GM10847 (cell line): Measurements from ENCODE around the gene COMMD3.

Experiments
- POLR2A ChIP-seq: IDR thresholded peaks from 2 replicates; pipeline ENCODE4 v1.6.1; 2011; ENCODE audit not compliant: insufficient read length; ENCODE audit errors: extremely low read depth

Gene COMMD3

DNA sequence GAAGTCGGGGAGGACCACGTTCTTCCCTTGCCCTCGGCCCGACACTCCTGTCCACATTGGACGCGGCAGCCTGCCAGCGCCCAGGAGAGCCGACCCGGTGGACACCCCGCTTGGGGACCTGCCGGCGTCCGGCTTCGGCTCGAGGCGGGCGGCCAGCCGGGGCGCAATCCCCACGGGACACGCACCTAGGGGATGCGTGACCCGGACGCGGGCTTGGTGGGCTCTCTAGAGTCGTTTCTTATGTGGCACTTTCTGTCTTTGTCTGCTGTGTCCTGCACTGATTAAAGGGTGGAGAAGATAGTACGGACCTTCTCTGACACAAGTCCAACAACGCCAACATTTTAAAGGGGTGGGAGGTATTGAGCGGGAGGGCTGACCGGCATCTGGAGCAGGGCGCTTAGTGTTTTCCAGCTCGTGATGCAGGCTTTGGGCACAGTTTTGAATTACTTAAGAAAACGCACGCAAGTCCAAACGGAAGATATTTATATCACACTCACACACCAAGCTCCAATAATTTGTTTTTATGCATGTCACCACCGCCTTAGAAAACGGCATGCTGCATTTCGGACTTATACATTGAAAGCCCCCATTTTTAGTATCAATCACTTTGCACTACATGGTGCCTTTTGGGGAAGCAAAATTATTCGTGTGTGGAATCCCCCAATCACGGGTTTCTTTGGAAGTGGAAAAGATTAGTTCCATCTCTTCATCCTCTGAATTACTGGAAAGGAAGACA is 25.2 kb downstream of the COMMD3 start:
- no peak for TF ChIP-seq POLR2A

DNA sequence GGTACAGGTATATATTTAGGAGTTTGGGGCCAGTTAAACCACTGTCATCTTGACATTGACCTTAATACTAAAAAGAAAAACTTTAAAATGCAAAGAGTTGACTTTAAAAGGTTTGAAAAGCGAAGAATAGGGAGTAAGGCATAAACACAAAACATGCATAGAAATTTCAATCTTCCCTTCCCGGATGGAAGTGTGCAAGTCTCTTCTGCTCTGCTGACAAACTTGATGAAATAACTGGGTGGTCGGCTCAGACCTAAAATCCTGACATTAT is 25.7 kb downstream of the COMMD3 start:
- no peak for TF ChIP-seq POLR2A

DNA sequence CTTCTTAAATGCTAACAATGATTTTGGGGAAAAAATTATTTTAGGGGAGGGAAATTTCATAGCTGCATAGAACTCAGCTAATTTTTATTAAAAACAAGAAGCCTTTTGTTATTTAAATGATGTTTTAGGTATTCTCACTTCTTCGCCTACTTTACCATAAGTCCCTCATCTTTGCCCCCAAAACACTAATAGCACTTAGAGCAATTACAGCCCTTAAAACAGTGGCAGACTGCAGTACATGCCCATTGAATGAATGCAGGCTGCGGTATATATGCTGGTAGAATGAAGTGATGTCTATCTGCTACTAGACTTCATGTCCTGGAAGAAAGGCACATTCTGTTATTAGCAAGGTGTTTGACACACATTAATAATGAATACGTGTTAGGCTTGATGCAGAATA is 26.2 kb downstream of the COMMD3 start:
- no peak for TF ChIP-seq POLR2A

DNA sequence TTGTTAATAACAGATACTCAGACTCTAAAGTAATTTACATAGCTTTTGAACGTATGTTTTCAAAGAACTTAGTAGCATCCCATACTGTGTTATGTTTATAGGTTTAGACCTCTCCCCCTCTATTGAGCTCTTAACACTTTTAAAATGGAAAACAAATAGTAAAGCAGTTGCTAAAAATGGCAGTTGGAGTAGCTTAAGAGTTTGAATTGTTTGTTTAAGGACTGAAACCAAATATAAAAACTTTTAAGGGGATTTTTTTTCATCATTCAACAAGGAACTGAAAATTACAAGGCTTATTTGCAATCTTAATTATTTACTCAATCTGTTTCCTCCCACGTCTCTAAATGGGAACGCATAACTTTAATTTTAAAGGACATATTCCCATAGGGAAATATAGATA is 27.5 kb downstream of the COMMD3 start:
- no peak for TF ChIP-seq POLR2A

DNA sequence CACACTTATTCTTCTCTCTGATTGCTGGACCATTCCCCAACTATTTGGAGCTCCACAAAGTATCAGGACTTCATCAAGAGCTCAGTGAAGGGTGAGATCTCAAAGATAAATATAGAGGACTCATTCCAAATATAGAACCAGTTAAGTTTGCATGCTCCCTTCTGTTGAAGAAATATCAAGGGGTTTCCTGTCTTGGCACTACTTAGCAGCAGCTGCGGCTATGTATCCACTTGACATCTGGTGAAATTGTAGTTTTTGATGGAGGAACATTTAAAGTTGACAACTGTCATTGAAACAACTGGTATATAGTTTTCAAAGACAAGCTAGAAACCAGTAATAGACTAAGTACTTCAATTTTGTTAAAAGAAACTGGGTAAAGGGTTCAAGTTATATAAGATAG is 28.1 kb downstream of the COMMD3 start:
- TF ChIP-seq POLR2A = no peak

DNA sequence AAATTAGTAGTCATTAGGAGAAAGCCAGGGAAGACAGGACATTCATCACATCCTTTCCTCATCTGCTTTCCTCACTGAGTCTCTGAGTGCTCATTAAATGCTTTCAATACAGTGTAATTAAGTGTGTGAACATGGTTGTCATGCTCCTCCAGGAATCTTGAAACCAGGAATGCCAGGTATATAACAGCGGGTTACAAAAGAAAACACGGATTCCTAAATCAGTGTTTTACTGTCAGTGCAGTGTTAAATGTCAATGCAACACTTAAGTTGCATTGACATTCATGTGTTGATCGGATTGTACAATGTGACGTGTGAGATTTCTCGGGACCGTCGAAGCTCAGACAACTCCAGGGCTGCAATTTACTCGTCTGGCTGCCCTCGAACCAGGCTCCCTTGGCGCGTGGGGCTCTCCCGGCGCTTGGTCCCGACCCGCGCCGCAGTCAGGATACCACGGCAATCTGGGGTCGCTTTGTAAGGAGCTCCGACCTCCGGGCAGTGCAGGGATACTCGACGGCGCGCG is 28.7 kb downstream of the COMMD3 start:
- no peak for TF ChIP-seq POLR2A

DNA sequence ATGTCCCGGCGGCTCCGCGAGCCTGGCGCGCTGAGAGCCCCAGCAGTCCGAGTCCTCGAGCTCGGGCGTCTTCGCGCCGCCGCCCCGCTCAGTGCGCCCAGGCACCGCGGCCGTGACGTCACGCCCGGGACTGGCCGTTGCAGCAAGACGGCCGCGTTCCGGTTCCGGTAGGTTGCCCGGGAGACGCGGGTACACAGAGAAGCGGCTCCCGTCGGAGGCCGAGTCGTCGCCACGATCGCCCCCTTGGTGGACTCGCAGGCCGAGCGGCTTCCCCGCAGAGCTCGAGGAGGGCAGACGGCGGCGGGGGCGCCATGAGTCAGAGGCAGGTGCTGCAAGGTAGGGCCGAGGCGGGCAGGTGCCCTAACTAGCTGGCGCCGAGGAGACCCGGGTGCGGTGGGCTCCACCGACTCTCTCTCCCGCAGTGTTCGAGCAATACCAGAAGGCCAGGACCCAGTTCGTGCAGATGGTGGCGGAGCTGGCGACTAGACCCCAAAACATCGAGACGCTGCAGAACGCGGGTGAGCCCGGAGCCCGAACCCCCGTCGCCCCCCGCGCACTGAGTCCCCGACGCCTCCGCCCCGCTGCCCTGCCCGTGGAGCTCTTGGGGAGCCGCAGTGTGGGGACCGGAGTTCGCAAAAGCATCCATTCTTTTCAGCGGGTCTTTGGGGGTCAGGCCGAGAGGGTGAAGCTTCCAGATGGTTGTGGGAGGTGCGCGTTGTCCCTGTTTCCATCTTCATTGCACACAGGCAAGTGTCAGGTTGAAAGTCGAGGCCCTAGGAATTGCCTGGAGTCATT is 29.3 kb downstream of the COMMD3 start, which contains the start of gene SPAG6:
TSS of gene SPAG6 (plus strand) at position 196 of the 795 bp plus-strand sequence. CDS start at position 312, 116 bp downstream.
- TF ChIP-seq POLR2A = no peak

DNA sequence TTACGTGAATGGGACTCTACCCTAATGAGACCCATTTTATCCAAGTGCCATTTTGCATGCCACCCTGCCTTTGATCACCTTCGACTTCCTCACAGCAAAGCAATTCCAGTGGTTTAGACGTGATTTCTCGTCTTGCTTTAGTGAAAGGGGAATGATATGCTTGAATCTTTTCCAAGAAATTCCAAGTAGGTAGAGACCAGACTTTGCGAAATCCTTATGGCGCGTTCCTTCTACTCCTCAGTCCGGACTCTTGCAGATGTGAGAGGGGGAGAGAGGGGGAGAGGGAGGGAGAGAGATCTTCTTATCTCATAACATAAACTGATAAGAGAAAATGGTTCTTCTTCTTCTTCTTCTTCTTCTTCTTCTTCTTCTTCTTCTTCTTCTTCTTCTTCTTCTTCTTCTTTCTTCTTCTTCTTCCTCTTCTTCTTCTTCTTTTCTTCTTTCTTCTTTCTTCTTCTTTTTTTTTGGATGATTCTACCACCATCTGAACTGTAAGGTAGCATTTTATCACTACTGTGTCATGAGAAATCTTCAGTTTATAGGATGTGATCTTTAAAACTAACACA is 30.0 kb downstream of the COMMD3 start:
- TF ChIP-seq POLR2A = no peak

DNA sequence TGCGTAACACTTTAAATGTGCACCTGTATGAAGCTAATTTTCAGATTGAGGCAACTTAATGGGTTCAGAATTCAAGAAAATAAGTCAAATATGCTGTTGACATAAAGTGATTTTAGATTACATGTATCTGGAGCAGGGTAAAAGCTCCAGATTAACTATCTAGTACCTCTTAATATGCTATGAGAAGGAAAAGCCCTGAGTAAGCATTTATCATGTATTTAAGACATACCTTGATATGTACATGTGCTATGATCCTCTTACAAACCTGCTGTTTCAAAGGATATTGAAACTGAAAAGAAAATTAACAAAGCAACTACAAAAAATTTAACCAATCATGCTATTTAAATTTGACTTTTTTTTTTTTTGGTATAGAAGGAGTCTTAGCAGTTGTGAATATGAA is 33.6 kb downstream of the COMMD3 start:
- TF ChIP-seq POLR2A = no peak

DNA sequence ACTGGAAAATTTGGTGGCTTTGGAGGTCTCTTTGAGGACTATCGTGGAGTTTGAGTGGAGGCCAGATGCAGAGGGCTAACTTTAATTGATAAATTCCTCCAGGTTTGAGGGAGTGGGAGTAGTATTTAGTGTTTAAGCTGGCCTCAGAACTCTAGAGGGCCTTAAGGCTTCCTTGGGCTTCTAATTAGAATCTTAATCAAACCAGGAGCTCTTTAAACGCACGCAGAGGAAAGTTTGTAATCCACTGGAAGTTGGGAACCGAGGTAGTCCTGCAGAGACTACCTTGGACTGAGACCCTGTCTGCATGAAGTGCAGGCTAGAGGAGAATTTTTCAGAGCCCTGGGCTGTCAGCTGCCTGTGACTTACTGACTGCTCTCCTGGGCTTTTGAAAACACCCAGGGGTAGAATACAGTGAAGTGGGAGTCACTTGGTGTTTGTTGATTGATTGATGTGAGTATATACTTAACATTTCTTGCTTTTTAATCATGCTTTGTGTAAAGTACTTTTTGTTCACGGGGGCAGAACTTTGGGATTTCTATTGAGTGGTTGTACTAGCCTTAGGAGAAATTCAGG is 35.0 kb downstream of the COMMD3 start:
- no peak for TF ChIP-seq POLR2A

DNA sequence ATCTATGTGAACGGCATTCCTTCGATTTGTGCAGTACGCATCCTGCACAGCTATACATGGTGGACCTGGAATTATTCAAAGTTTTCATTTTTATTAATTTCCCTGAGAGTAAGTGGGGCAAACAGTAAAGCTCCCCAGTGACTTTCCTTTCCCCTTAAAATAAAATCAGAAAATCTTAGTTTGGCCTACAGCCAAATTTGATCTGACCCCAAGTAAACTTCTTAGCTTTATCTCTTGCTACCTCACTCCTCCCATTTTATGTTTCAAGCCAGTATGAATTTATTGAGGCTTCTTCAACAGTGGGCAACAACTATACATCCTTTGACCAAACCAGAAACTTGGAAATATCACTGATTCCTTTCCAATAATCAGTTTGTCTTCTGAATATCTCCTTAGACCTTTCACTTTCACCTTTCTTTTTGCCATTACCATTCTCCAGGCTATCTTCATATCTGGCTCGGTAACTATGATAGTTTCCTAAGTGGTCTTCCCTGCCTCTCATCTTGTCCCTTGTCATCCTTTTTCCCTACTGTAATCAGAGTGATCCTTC is 40.2 kb downstream of the COMMD3 start:
- TF ChIP-seq POLR2A = no peak

DNA sequence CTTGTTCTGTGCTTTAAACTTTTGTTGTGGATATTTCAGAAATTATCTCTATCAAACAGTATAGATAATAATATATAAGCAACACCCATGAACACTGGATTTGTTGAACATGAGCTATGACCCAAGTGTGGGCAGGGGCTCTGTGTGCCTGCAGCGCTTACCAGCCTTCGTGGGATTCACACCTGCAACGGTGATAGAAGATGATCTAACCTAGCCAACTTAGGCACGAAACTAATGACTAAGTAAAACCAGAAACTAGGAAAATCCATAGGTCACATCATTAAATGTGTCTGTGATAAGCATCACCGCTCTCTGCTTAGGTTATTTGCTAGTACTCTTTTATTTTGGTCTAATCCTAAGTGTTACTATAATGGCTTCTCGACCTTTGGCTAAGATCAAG is 47.1 kb downstream of the COMMD3 start:
- TF ChIP-seq POLR2A = no peak

DNA sequence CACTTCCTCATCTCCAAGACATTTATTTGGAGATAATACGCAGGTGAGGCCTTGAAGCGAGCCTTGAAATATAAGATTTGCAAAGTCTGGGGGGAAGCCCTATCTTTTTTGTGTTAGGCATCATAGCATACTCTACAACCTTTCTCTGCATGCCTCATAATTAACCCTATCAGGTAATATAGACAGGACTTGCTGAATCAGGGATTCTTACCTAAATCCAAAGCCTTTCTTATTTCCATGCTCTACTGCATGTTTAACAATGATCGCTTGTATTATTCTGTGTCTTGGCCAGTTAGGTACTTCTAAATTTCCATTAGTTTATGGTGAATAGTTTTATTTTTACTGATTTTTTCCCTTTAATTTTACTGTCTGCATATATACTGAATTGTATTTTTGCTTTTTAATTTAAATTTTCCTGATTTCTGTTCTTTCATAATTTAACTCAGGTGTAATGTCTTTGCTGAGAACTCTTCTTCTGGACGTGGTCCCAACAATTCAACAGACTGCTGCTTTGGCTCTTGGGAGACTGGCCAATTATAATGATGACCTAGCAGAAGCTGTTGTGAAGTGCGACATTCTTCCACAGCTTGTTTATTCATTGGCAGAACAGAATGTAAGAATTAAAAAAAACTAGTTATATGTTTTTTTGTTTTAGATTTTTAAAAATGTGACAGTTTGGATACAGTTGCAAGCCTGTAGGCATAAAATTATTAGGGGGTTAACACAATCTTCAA is 48.4 kb downstream of the COMMD3 start:
- TF ChIP-seq POLR2A = no peak

DNA sequence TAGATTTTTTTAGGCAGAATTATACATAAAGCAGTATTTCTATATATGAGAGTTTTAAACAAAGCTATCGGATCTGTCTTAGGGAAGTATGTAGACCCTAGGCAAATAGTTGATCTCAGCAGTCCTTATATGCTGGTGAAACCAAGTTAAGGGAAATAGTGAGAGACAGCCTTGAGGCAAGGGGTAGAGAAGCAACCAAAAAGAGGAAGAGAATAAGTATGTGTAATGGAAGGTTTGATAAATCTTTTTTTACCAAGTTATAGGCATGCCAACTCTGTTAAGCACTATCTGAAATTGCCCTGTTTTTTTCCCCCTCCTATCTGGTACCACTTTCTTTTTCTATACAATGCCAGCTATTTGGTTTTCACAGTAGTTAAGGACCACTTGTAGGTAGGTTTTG is 49.0 kb downstream of the COMMD3 start:
- TF ChIP-seq POLR2A = no peak
